DND-41 (cell line): ENCODE results near the gene VAPA.
A peak's percentile ranks its signal among the peaks of the same experiment; 100 is the strongest.

Experiments used
- ATAC-seq: fragments of 200-7000 bp; cut with Tn5 transposase; 3 replicates; pipeline ENCODE4 v1.9.1; 2021; ENCODE audit warnings: low read depth; ENCODE audit not compliant: insufficient read depth
- DNase-seq: peaks from one replicate; pipeline ENCODE4 v3.0.0-alpha.2; 2020
- H2AFZ ChIP-seq: 2 replicates; pipeline ENCODE4 v1.6.0; 2012; ENCODE audit warnings: low read depth, low read length
- H3K27ac ChIP-seq: 2 replicates; pipeline ENCODE4 v1.5.1; 2012; ENCODE audit warnings: low read length, inconsistent platforms
- H3K27me3 ChIP-seq: fragments of 200-600 bp; sonication (generic); 2 replicates; pipeline ENCODE4 v1.6.0; 2012; ENCODE audit warnings: low read length, mild to moderate bottlenecking, inconsistent platforms; ENCODE audit not compliant: insufficient read depth, poor library complexity
- H3K36me3 ChIP-seq: 2 replicates; pipeline ENCODE4 v1.5.1; 2012; ENCODE audit warnings: low read length, inconsistent platforms; ENCODE audit not compliant: insufficient read depth
- H3K4me1 ChIP-seq: 2 replicates; pipeline ENCODE4 v1.5.1; 2012; ENCODE audit warnings: mild to moderate bottlenecking, low read length; ENCODE audit not compliant: insufficient read depth
- H3K4me2 ChIP-seq: 2 replicates; pipeline ENCODE4 v1.6.0; 2012; ENCODE audit warnings: mild to moderate bottlenecking, moderate library complexity, low read length, inconsistent platforms; ENCODE audit not compliant: insufficient read depth
- H3K4me3 ChIP-seq, 2 experiments: fragments of 200-600 bp in 1 of 2; shearing (Covaris generic) in 1 of 2; 2 replicates each; pipeline ENCODE4 v1.5.1; 2012 to 2016; ENCODE audit warnings: inconsistent platforms in 2 of 2, low read length in 2 of 2, mild to moderate bottlenecking in 2 of 2, low read depth in 1 of 2, moderate library complexity in 1 of 2
- H3K79me2 ChIP-seq: 2 replicates; pipeline ENCODE4 v1.6.0; 2012; ENCODE audit warnings: low read length, inconsistent platforms; ENCODE audit not compliant: insufficient read depth
- H3K9ac ChIP-seq: 2 replicates; pipeline ENCODE4 v1.6.0; 2012; ENCODE audit warnings: low read depth, mild to moderate bottlenecking, inconsistent platforms, low read length, moderate library complexity
- H3K9me3 ChIP-seq: 2 replicates; pipeline ENCODE4 v1.5.1; 2012; ENCODE audit warnings: low read length, moderate library complexity, mild to moderate bottlenecking, inconsistent platforms; ENCODE audit not compliant: insufficient read depth, severe bottlenecking
- H4K20me1 ChIP-seq: 2 replicates; pipeline ENCODE4 v1.6.0; 2012; ENCODE audit warnings: low read length; ENCODE audit not compliant: insufficient read depth
- CTCF ChIP-seq: IDR thresholded peaks from 2 replicates; pipeline ENCODE4 v1.5.1; 2012; ENCODE audit warnings: borderline replicate concordance, low read length, moderate library complexity, mild to moderate bottlenecking; ENCODE audit not compliant: poor library complexity, severe bottlenecking; ENCODE audit errors: extremely low read depth
- EZH2 ChIP-seq: IDR thresholded peaks from 3 replicates; pipeline ENCODE4 v1.6.1; 2012; ENCODE audit warnings: borderline replicate concordance, low read depth, mild to moderate bottlenecking, moderate library complexity, low read length, inconsistent platforms; ENCODE audit not compliant: severe bottlenecking

VAPA gene

GRCh38 chr18:9918016-9918680 lies 4.3 kb downstream of the VAPA start:
- Histone ChIP-seq H3K27ac (no peak overlapping the region), H3K9me3 (no peaks in the 10 kb centered on the region), H4K20me1 (peaks cover 83% of the 10 kb centered on the region), H2AFZ (no peak overlapping the region), H3K4me3 (peak overlapping the region in 1 of 2 experiments; percentile 10; a peak in 1 of 4 replicates), H3K79me2 (peaks cover 94% of the 10 kb centered on the region), H3K4me1 (peaks cover 76% of the 10 kb centered on the region), H3K36me3 (no peaks in the 10 kb centered on the region; the same call in 1 of the 2 replicates), H3K27me3 (no peaks in the 10 kb centered on the region), H3K4me2 (peak overlapping the region; percentile 74; the same call in 1 of the 2 replicates), H3K9ac (no peak overlapping the region)
- ATAC-seq: no peak
- DNase-seq: no peak
- TF ChIP-seq EZH2: no peak
- no peak for TF ChIP-seq CTCF

- Histone ChIP-seq H3K4me1 (peaks cover 75% of the 10 kb centered on the region), H2AFZ (no peak overlapping the region), H3K79me2 (peaks cover 100% of the 10 kb centered on the region), H3K9me3 (no peaks in the 10 kb centered on the region), H3K27me3 (no peaks in the 10 kb centered on the region), H4K20me1 (peaks cover 96% of the 10 kb centered on the region), H3K4me2 (peak overlapping the region; percentile 74), H3K9ac (no peak overlapping the region), H3K4me3 (no peak overlapping the region), H3K27ac (no peak overlapping the region), H3K36me3 (no peaks in the 10 kb centered on the region; the same call in 1 of the 2 replicates)
- no peak for DNase-seq
- no peak for ATAC-seq
- no peak for TF ChIP-seq CTCF
- no peak for TF ChIP-seq EZH2
Observed at GRCh38 chr18:9919564-9920232, 5.9 kb downstream of the VAPA start.

GRCh38 chr18:9922592-9923311 lies 8.9 kb downstream of the VAPA start:
- peak; percentile 64; the same call in 2 of the 3 replicates for ATAC-seq
- H3K27ac ChIP-seq: peak overlapping the region; percentile 35; the same call in 1 of the 2 replicates
- peak overlapping the region; percentile 32 for H3K4me2 ChIP-seq

More at GRCh38 chr18:9922592-9923311, 8.9 kb downstream of the VAPA start:
- TF ChIP-seq EZH2 (no peak), CTCF (no peak)
- H3K27me3 ChIP-seq: no peaks in the 10 kb centered on the region
- DNase-seq: no peak
- peaks cover 53% of the 10 kb centered on the region for H3K4me1 ChIP-seq
- no peak overlapping the region for H2AFZ ChIP-seq
- peaks cover 100% of the 10 kb centered on the region for H3K79me2 ChIP-seq
- H3K36me3 ChIP-seq: no peaks in the 10 kb centered on the region
- H3K9ac ChIP-seq: no peak overlapping the region
- no peak overlapping the region for H3K4me3 ChIP-seq
- no peaks in the 10 kb centered on the region for H3K9me3 ChIP-seq
- peaks cover 97% of the 10 kb centered on the region for H4K20me1 ChIP-seq
